C4-2B (cell line): ENCODE measurements around the gene SOCS6.
"Not testable (repeated sequence)": the region's sequence is repeated elsewhere in the genome, so short reads cannot be mapped to it uniquely, and the experiment has no call there.

ENCODE experiments used
- H3K27ac ChIP-seq: fragments of 450-650 bp; 2 replicates; pipeline ENCODE4 v1.5.1; 2017
- ZFX ChIP-seq: fragments of 450-650 bp; IDR thresholded peaks from 2 replicates; pipeline ENCODE4 v1.6.1; 2017
- TF ChIP-seq, protein P1 (sequence below): fragments of 450-650 bp; conservative IDR thresholded peaks from 2 replicates; pipeline ENCODE4 v1.5.1; 2017; ENCODE audit warnings: mild to moderate bottlenecking

The SOCS6 gene

DNA sequence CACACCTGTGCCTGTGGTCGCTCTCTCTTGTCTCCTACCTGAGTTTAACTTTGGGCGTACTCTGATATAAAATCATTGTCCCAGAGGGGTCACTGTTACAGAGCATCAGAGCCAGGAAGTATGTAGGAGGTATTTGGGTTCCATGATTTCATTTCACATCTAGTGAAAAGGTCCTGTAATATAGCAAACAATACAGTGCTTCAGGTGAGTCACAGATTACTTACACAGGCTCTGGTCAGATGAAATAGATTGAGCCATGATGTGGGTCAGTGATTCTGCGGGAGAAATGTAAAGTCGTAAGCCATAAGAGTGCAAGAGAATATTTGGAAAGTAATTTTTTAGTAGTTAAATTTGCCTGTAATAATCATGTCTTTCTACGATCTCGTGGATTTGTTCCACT lies 70.2 kb downstream of the SOCS6 start:
- no peak overlapping the region for H3K27ac ChIP-seq
- no peak for TF ChIP-seq ZFX
- TF ChIP-seq, protein P1, sequence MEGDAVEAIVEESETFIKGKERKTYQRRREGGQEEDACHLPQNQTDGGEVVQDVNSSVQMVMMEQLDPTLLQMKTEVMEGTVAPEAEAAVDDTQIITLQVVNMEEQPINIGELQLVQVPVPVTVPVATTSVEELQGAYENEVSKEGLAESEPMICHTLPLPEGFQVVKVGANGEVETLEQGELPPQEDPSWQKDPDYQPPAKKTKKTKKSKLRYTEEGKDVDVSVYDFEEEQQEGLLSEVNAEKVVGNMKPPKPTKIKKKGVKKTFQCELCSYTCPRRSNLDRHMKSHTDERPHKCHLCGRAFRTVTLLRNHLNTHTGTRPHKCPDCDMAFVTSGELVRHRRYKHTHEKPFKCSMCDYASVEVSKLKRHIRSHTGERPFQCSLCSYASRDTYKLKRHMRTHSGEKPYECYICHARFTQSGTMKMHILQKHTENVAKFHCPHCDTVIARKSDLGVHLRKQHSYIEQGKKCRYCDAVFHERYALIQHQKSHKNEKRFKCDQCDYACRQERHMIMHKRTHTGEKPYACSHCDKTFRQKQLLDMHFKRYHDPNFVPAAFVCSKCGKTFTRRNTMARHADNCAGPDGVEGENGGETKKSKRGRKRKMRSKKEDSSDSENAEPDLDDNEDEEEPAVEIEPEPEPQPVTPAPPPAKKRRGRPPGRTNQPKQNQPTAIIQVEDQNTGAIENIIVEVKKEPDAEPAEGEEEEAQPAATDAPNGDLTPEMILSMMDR, result no peak

DNA sequence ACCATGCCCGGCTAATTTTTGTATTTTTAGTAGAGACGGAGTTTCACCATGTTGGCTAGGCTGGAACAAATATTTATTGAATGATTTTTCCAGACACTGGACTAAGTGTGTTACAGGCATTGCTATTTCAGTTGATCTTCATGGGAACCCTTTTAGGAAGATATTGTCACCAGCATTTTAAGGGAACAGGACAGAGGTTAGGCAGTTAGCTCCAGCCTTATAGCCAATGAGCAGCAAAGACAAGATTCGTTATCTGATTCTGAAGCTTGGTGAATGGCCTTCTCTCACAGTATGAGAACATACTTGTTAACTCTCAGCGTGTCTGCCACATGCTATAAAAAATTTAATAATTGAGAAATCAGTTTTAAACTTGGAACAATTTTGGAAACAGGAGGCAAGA lies 73.4 kb downstream of the SOCS6 start:
- TF ChIP-seq, protein P1, result no peak
- no peak overlapping the region for H3K27ac ChIP-seq

DNA sequence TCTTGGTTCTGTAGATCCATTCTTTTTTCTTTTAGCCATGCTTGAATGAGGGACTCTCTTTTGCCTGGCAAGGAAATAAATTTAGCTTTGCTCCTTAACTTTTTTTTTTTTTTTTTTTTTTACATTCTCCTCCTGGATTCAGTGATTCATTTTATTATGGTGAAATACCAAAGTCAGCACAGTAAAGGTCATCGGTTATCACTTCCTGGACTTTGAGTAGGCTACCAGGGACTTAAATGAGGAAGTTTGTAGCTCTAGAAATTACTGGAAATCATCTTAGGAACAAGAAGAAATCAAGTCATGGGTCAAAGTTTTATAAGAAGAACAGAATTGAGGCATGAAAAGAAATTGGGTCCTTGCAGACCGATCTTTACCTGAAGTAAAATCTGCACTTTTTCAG lies 75.0 kb downstream of the SOCS6 start:
- no peak for TF ChIP-seq ZFX
- TF ChIP-seq, protein P1, result no peak
- H3K27ac ChIP-seq, result no peak overlapping the region

DNA sequence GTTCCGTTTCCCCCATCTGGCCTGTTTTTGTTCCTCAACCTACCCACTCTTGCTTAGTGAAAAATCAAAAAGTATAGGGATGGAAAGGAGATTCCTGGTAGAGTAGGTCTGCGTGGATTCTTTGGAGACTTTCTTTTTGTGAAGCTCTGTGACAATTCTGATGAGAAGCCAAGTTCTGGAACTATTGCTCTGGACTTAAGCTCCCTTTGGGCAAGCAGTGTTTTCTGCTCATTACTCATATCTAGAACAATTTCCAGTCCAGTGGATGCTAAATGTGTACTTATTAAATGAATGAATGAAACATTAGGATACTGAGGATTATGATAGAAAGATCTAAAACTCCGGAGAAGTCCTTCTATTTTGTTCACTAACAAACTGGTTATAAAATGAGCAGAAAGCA lies 76.5 kb downstream of the SOCS6 start:
- no peak for TF ChIP-seq ZFX
- TF ChIP-seq, protein P1, result no peak
- no peak overlapping the region for H3K27ac ChIP-seq

DNA sequence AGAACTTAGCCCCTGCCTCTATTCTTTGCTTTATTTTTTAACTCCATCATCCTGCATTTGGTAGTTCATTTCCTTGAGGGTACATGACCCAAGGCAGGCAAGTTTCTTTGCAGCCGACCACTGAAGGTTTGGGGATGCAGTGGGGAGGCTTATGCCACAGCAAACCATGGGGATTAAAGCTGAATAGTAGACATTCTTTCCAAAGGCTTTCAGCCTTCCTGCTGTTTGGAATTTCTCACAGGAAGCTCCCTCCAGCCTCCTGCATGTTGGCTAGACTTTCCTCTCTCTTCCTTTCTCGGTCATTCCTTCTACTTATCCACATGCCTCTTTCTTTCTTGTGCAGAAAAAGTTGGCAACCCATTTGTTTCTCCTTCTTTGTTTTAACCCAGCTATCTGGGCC lies 77.3 kb downstream of the SOCS6 start:
- no peak overlapping the region for H3K27ac ChIP-seq
- TF ChIP-seq ZFX, result no peak
- TF ChIP-seq, protein P1, result no peak

DNA sequence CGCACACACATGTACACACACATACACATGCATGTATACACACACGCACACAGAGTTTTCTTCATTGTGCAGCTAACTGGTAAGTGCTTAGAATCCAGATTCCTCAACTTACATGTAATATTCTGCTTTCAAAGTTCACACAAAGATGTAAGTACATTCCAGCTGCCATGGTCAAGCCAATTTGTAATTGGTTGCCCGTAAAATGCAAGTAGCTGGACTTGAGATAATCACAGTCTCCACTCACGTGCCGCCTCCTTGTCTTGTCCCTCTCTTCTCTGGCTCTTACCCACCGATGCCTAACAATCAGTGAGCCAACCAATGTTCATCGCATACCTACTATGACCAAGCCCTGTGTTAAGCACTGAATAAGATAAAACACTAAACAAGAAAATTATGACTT lies 77.8 kb downstream of the SOCS6 start:
- H3K27ac ChIP-seq, result no peak overlapping the region
- TF ChIP-seq, protein P1, result no peak
- no peak for TF ChIP-seq ZFX

DNA sequence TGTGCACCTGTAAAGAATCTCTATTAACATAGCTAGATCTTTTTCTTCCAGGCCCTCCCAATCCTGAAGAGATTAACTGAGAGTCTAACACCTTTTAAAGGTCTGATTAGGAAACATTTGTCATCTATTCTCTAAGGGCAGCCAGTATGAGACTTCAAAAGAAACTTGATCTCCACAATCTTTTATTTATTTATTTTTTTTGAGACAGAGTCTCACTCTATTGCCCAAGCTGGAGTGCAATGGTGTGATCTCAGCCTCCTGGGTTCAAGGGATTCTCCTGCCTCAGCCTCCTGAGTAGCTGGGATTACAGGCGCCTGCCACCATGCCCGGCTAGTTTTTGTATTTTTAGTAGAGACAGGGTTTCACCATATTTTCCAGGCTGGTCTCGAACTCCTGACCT lies 78.5 kb downstream of the SOCS6 start:
- not testable (repeated sequence) for H3K27ac ChIP-seq

DNA sequence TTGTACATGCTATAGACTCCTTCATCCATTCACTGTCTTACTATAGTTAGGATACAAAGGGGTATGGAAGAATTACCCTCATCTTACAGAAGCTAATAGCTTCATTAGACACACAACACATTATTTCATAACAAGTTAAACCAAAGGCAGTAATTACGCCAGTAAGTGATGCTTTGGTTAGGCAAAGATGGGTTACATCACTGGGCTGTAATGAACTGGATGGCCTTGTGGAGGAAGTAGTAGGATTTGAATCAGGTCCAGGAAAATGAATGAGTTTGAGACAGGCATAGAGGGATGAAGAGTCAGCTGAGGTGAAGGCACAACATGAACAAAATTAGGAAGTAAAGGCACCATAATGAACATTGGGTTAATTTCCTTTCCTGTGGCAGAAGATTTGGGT lies 80.1 kb downstream of the SOCS6 start:
- no peak for TF ChIP-seq ZFX
- TF ChIP-seq, protein P1, result no peak
- H3K27ac ChIP-seq, result no peak overlapping the region
